GM12878 (cell line): ENCODE measurements around the gene RFLNA.

Source experiments
- CBX5 ChIP-seq: sonication (generic); IDR thresholded peaks from 2 replicates; pipeline ENCODE4 v1.6.1; 2016; ENCODE audit warnings: low read depth, moderate library complexity, mild to moderate bottlenecking, inconsistent platforms
- CTCF ChIP-seq, 3 experiments: IDR thresholded peaks in 2 of 3; conservative IDR thresholded peaks in 1 of 3; 2 replicates each; pipeline ENCODE4 v1.5.1; 2011; ENCODE audit warnings: low read depth in 3 of 3, low read length in 3 of 3, mild to moderate bottlenecking in 3 of 3, control low read depth in 2 of 3, moderate library complexity in 2 of 3, inconsistent platforms in 1 of 3, mixed read lengths in 1 of 3; ENCODE audit not compliant: control insufficient read depth in 2 of 3, insufficient read depth in 1 of 3; ENCODE audit errors: extremely low read depth in 1 of 3
- DPF2 ChIP-seq: fragments of 450-650 bp; IDR thresholded peaks from 2 replicates; pipeline ENCODE4 v1.6.1; 2017; ENCODE audit warnings: mild to moderate bottlenecking
- EZH2 ChIP-seq: IDR thresholded peaks from 2 replicates; pipeline ENCODE4 v1.6.1; 2012; ENCODE audit warnings: low read depth, mild to moderate bottlenecking, control low read depth, inconsistent platforms, low read length, borderline replicate concordance; ENCODE audit not compliant: control insufficient read depth
- JUND ChIP-seq: IDR thresholded peaks from 2 replicates; pipeline ENCODE4 v1.6.1; 2012; ENCODE audit warnings: low read depth, mild to moderate bottlenecking, low read length, improper control_type of control experiment, moderate library complexity
- KDM1A ChIP-seq: fragments of 200-600 bp; sonication (generic); IDR thresholded peaks from 2 replicates; pipeline ENCODE4 v1.6.1; 2016; ENCODE audit warnings: borderline replicate concordance
- NKRF ChIP-seq: fragments of 450-650 bp; conservative IDR thresholded peaks from 2 replicates; pipeline ENCODE4 v1.6.1; 2017; ENCODE audit warnings: mild to moderate bottlenecking, moderate library complexity
- NR2C1 ChIP-seq: fragments of 450-650 bp; IDR thresholded peaks from 2 replicates; pipeline ENCODE4 v1.6.1; 2017; ENCODE audit warnings: antibody characterized with exemption, mild to moderate bottlenecking, moderate library complexity
- POLR2A ChIP-seq: IDR thresholded peaks from 2 replicates; pipeline ENCODE4 v1.6.1; 2011; ENCODE audit warnings: low read depth, mild to moderate bottlenecking, low read length
- POLR2AphosphoS5 ChIP-seq: IDR thresholded peaks from 2 replicates; pipeline ENCODE4 v1.6.1; 2011; ENCODE audit warnings: mild to moderate bottlenecking, low read length, inconsistent platforms

- TF ChIP-seq POLR2AphosphoS5 (no peak), NKRF (no peak), EZH2 (no peak), JUND (no peak), NR2C1 (no peak), KDM1A (no peak), CBX5 (no peak), CTCF (IDR thresholded peaks at IDR 0.05 in 2 of 3, conservative IDR thresholded peaks at IDR 0.05 in 1 of 3; ENCODE audit: control insufficient read depth in 2 of 3, extremely low read depth in 1 of 3, insufficient read depth in 1 of 3, low read depth in 3 of 3, low read length in 3 of 3) (no peak), DPF2 (no peak), POLR2A (no peak)
Measured at GRCh38 chr12:124327362-124328043, 32.6 kb downstream of the RFLNA start.
